Endothelial cell of umbilical vein (primary cell): ENCODE data around the gene DEGS2. TPM values are rescaled to one million over a fixed set of nuclear protein-coding genes. Genes with fewer than 3 reads are reported as not detected.

ENCODE experiments used
- BruUV-seq: library from RNA; stranded (reverse); fragments of 400-500 nt; replicated peaks from 2 replicates; lab custom pipeline; 2021; lab: Mats Ljungman, UMichigan
- CTCF ChIA-PET: fragments of 300-600, 350-600 bp; sonication (Branson Sonifier 250); formaldehyde crosslinking; loops from one replicate; lab custom pipeline; 2021; ENCODE audit warnings: antibody characterized with exemption, inconsistent platforms; lab: Charles Lee
- POLR2A ChIA-PET: fragments of 300-600, 350-600 bp; sonication (Branson Sonifier 250); formaldehyde crosslinking; loops from one replicate; lab custom pipeline; 2021; ENCODE audit warnings: antibody characterized with exemption, inconsistent platforms; lab: Charles Lee
- DNase-seq: peaks from one replicate; pipeline ENCODE4 v3.0.0-alpha.2; 2011; ENCODE audit warnings: low read depth, low spot score
- FAIRE-seq: peaks from 2 replicates; lab custom pipeline; 2011; peaks lifted over from hg19 to GRCh38; lab: Jason Lieb, UNC
- H2AFZ ChIP-seq: 2 replicates; pipeline ENCODE4 v1.6.0; 2012; ENCODE audit warnings: low read depth, low read length, control low read depth, inconsistent platforms
- H3K27ac ChIP-seq: 2 replicates; pipeline ENCODE4 v1.5.1; 2011; ENCODE audit warnings: low read depth, mild to moderate bottlenecking, control low read depth, low read length, moderate library complexity; ENCODE audit not compliant: insufficient read depth
- H3K27me3 ChIP-seq, 2 experiments: 2 replicates each; pipeline versions ENCODE4 v1.6.0 to v1.6.1; 2011; ENCODE audit warnings: low read length in 2 of 2, mixed read lengths in 1 of 2; ENCODE audit not compliant: control insufficient read depth in 2 of 2, insufficient read depth in 2 of 2
- H3K36me3 ChIP-seq, 2 experiments: 2 replicates in 1 of 2; 3 replicates in 1 of 2; pipeline ENCODE4 v1.5.1; 2011; ENCODE audit warnings: low read length in 2 of 2, mild to moderate bottlenecking in 1 of 2, moderate library complexity in 1 of 2; ENCODE audit not compliant: control insufficient read depth in 2 of 2, insufficient read depth in 2 of 2; ENCODE audit errors: extremely low read depth in 1 of 2
- H3K4me1 ChIP-seq: 3 replicates; pipeline ENCODE4 v1.5.1; 2011; ENCODE audit warnings: mild to moderate bottlenecking, low read length; ENCODE audit not compliant: control insufficient read depth, insufficient read depth; ENCODE audit errors: extremely low read depth
- H3K4me2 ChIP-seq: 2 replicates; pipeline ENCODE4 v1.6.1; 2011; ENCODE audit warnings: low read length, control low read depth, mixed read lengths; ENCODE audit not compliant: insufficient read depth
- H3K4me3 ChIP-seq, 3 experiments: fragments of 200-600 bp in 1 of 3; sonication (generic), shearing (Covaris generic) in 1 of 3; replicated peaks in 1 of 3; 2 replicates each; pipeline ENCODE4 v1.5.1; 2011 to 2016; ENCODE audit warnings: control low read depth in 3 of 3, low read length in 3 of 3, mild to moderate bottlenecking in 2 of 3, inconsistent platforms in 1 of 3, low read depth in 1 of 3, moderate library complexity in 1 of 3; ENCODE audit not compliant: insufficient read depth in 1 of 3
- H3K79me2 ChIP-seq: 2 replicates; pipeline ENCODE4 v1.6.0; 2012; ENCODE audit warnings: low read length, inconsistent platforms; ENCODE audit not compliant: control insufficient read depth, insufficient read depth
- H3K9ac ChIP-seq: replicated peaks from 2 replicates; pipeline ENCODE3; 2011; ENCODE audit warnings: low read length, control low read depth; ENCODE audit not compliant: insufficient read depth; ENCODE audit errors: extremely low read depth
- H3K9me1 ChIP-seq: replicated peaks from 3 replicates; pipeline ENCODE4 v1.6.0; 2011; ENCODE audit warnings: mild to moderate bottlenecking, low read length; ENCODE audit not compliant: control insufficient read depth, insufficient read depth; ENCODE audit errors: extremely low read depth
- H3K9me3 ChIP-seq: replicated peaks from 2 replicates; pipeline ENCODE4 v1.5.1; 2012; ENCODE audit warnings: low read length, inconsistent platforms; ENCODE audit not compliant: control insufficient read depth, insufficient read depth
- H4K20me1 ChIP-seq: replicated peaks from 2 replicates; pipeline ENCODE3; 2011; ENCODE audit warnings: mild to moderate bottlenecking, low read length; ENCODE audit not compliant: control insufficient read depth, insufficient read depth; ENCODE audit errors: extremely low read depth
- FOS ChIP-seq: IDR thresholded peaks from 2 replicates; pipeline ENCODE4 v1.6.1; 2011; ENCODE audit warnings: mild to moderate bottlenecking, low read length, moderate library complexity, borderline replicate concordance; ENCODE audit not compliant: insufficient read depth
- GATA2 ChIP-seq: IDR thresholded peaks from 2 replicates; pipeline ENCODE4 v1.7.0; 2011; ENCODE audit warnings: low read depth, mild to moderate bottlenecking, moderate library complexity, mixed read lengths, low read length; ENCODE audit not compliant: insufficient read length, insufficient read depth
- MYC ChIP-seq: IDR thresholded peaks from one replicate; pipeline ENCODE4 v1.6.1; 2011; ENCODE audit warnings: mild to moderate bottlenecking, low read depth, low read length
- POLR2A ChIP-seq: IDR thresholded peaks from 2 replicates; pipeline ENCODE4 v1.6.1; 2012; ENCODE audit warnings: low read depth, mild to moderate bottlenecking, control low read depth, low read length
- POLR2AphosphoS5 ChIP-seq: IDR thresholded peaks from 2 replicates; pipeline ENCODE4 v1.6.1; 2012; ENCODE audit warnings: low read depth, mild to moderate bottlenecking, control low read depth, low read length, moderate library complexity; ENCODE audit not compliant: insufficient read depth
- dilution Hi-C: fragments of 300-500 bp; cut with MboI; formaldehyde crosslinking; loops from one replicate; pipeline ENCODE4 v1.15.0; 2019; ENCODE audit warnings: low sequenced_read_pairs; ENCODE audit not compliant: extremely low pct_ligation_motif_present
- intact Hi-C: fragments of 100-400 bp; cut with micrococcal nuclease; formaldehyde crosslinking; loops from one replicate; pipeline ENCODE4 v1.10.0; 2022
- polyA plus RNA-seq, 4 experiments: library from polyadenylated mRNA; depleted of rRNA in 3 of 4; stranded (reverse) in 3 of 4; unstranded in 1 of 4; fragments of >200 nt; gene quantifications; 2 replicates each; pipeline versions ENCODE4 v1.2.1 to v1.2.3, GENCODE V29; 2011 to 2012; ENCODE audit warnings: missing spikeins in 1 of 4
- total RNA-seq: library from RNA; stranded (reverse); gene quantifications from 2 replicates; pipeline ENCODE4 v1.2.3, GENCODE V29; 2021
- TF ChIP-seq, protein P1 (sequence below), 2 donors: IDR thresholded peaks; 1 replicate in 1 of 2; 2 replicates in 1 of 2; pipeline ENCODE4 v1.5.1; 2011; ENCODE audit warnings: low read length in 2 of 2, mild to moderate bottlenecking in 2 of 2, moderate library complexity in 2 of 2, control low read depth in 1 of 2, inconsistent platforms in 1 of 2, low read depth in 1 of 2; ENCODE audit not compliant: insufficient read depth in 1 of 2; ENCODE audit errors: extremely low read depth in 1 of 2

Gene DEGS2
- total and polyA plus RNA-seq, 2 donors (not counting 3 experiments of a cell fraction or from before 2014, with no cell fraction given), result 0.06 TPM; not detected in 1

GRCh38 chr14:100108042-100108825 lies 51.2 kb downstream of the DEGS2 start:
- FAIRE-seq (peak; percentile 88), DNase-seq (peak; percentile 69)
- intact Hi-C loops, result loop anchor here (1.0 kb wide), 5 partner anchors 34 to 126 kb away; no protein-coding TSS in a partner anchor
- Histone ChIP-seq H3K9me3 (no peaks in the 10 kb centered on the region), H3K27me3 (no peaks in the 10 kb centered on the region), H3K36me3 (no peaks in the 10 kb centered on the region), H4K20me1 (no peaks in the 10 kb centered on the region), H3K9me1 (no peaks in the 10 kb centered on the region), H3K79me2 (no peaks in the 10 kb centered on the region), H3K27ac (no peak overlapping the region), H3K4me3 (no peak overlapping the region), H2AFZ (no peak overlapping the region), H3K4me2 (no peak overlapping the region), H3K9ac (no peak overlapping the region), H3K4me1 (peaks cover 19% of the 10 kb centered on the region)
- dilution Hi-C loops, result no loop called here
- TF ChIP-seq POLR2A, result no peak
- peak; percentile 21 for TF ChIP-seq POLR2AphosphoS5
- no peak for TF ChIP-seq MYC
- no peak for TF ChIP-seq FOS
- TF ChIP-seq, protein P1, sequence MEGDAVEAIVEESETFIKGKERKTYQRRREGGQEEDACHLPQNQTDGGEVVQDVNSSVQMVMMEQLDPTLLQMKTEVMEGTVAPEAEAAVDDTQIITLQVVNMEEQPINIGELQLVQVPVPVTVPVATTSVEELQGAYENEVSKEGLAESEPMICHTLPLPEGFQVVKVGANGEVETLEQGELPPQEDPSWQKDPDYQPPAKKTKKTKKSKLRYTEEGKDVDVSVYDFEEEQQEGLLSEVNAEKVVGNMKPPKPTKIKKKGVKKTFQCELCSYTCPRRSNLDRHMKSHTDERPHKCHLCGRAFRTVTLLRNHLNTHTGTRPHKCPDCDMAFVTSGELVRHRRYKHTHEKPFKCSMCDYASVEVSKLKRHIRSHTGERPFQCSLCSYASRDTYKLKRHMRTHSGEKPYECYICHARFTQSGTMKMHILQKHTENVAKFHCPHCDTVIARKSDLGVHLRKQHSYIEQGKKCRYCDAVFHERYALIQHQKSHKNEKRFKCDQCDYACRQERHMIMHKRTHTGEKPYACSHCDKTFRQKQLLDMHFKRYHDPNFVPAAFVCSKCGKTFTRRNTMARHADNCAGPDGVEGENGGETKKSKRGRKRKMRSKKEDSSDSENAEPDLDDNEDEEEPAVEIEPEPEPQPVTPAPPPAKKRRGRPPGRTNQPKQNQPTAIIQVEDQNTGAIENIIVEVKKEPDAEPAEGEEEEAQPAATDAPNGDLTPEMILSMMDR (IDR thresholded peaks at IDR 0.05; ENCODE audit: extremely low read depth in 1 of 2, insufficient read depth in 1 of 2, low read depth in 1 of 2, low read length in 2 of 2), result peak; percentile 86 to 97
- no peak for TF ChIP-seq GATA2
- CTCF ChIA-PET, result interaction anchor here (0.6 to 6.2 kb wide), 46 partner anchors 8 to 212 kb away, joined by 3 to 150 read pairs (median 4); no protein-coding TSS in a partner anchor
- POLR2A ChIA-PET, result interaction anchor here (0.6 kb wide), 2 partner anchors 54 to 294 kb away, joined by 3 read pairs; no protein-coding TSS in a partner anchor
- BruUV-seq, result no TSS peak
